ENCODE results near the gene CACNA1C.

Gene CACNA1C

GRCh38 chr12:2355198-2355597 lies 302.4 kb downstream of the CACNA1C start:
- DNase-seq (ENCODE audit: low read depth in 4 of 4, low spot score in 1 of 4), result no peak

DNA sequence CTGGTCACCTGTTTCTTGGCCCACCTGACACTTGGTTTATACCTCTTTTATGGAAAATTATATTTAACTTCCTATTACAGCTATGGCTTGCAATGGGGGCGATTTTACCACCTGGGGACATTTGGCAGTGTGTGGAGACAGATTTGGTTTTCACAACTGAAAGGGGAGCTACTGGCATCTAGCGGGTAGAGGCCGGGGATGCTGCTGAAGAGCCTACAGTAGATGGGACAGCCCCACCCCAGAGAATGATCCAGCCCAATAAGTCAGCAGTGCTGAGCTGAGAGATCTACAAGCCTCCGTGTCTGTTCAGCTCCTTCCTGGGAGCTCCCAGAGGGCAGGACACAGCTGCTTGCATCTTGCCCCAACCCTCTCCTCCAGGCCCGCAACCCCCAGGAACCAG lies 302.8 kb downstream of the CACNA1C start:
- no peak for DNase-seq (ENCODE audit: low read depth in 4 of 4, low spot score in 1 of 4)

GRCh38 chr12:2356601-2357125 lies 303.9 kb downstream of the CACNA1C start:
- DNase-seq (ENCODE audit: low read depth in 4 of 4, low spot score in 1 of 4), result no peak

DNA sequence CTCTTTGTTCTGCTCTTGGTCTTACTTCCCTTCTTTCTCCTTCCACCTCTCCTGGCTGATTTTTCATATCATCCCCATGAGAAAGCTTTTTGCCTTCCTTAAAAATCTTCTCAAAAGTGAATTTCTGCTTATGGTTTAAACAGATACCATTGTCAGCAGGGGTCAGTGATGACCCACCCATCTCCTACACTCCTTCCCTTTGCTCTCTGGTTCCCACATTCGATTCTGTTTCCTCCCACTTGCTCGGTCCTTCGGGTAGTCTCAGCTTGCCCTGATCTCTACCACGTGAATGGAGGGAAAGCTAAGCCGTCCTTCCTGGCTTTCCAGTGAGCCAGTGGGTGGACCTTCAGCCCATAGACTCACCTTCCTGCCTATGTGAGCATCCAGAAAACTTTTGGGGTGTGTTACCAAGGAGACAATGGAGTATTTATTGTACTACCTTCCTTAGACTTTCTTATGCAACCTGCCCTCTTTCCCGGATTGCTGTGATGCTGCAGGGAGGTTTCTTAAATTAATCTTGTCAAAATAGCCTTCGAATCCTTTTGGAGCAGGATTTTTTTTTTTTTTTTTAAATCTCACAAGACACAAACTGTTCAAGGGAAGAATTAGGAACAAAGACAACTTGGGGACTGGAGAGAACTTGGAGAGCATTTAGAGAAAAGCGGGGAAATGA lies 306.3 kb downstream of the CACNA1C start:
- no peak for DNase-seq (ENCODE audit: low read depth in 4 of 4, low spot score in 1 of 4)

DNA sequence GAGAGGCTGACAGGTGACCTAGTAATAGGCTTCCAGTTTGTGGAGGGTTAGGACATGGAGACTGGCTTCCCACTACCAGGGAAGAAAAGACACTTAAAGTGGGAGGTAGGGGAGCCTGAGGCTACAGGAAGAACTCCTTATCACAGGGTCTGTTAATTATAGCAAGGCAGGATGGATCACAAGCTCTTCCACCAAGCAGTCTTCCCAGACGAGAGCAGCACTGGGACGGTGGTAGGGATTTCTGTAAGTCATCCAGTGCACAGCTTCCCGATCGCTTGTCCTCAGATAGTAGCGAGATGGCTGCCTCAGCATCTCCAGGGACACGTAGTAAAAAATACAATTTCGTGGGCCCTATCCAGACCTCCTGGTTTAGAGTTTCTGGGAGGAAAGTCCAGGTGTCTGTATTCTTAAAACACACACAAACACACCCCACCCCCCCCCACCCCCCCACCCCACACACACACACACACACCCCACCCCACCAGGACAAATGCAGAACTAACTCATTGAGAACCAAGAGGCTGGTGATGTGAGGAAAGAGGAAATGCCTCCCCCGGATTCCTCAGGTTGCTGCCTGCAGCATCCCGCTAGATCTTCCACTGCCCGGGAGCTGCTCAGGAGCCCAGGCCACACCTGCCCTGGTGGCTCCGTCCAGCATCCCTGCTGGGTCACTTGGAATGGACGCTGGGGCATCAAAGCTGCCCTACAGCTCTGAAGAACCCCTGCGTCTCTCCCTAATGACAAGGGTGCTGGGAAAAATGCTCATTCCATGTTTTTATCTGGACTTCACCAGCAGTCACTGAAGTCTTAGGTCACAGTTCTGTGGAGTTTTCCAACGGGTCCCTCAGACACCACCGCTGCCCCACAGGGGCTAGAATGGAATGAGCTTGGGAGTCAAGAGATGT lies 307.2 kb downstream of the CACNA1C start:
- DNase-seq (ENCODE audit: low read depth in 4 of 4, low spot score in 1 of 4), result no peak

- DNase-seq (ENCODE audit: low read depth in 4 of 4, low spot score in 1 of 4), result no peak
Observed at GRCh38 chr12:2360630-2361170, 307.9 kb downstream of the CACNA1C start.

GRCh38 chr12:2363836-2364609 lies 311.2 kb downstream of the CACNA1C start:
- DNase-seq (ENCODE audit: low read depth in 4 of 4, low spot score in 1 of 4), result no peak

- no peak for DNase-seq (ENCODE audit: low read depth in 4 of 4, low spot score in 1 of 4)
Observed at GRCh38 chr12:2364631-2365051, 311.9 kb downstream of the CACNA1C start.

GRCh38 chr12:2366711-2367110 lies 313.9 kb downstream of the CACNA1C start:
- no peak for DNase-seq (ENCODE audit: low read depth in 4 of 4, low spot score in 1 of 4)

DNA sequence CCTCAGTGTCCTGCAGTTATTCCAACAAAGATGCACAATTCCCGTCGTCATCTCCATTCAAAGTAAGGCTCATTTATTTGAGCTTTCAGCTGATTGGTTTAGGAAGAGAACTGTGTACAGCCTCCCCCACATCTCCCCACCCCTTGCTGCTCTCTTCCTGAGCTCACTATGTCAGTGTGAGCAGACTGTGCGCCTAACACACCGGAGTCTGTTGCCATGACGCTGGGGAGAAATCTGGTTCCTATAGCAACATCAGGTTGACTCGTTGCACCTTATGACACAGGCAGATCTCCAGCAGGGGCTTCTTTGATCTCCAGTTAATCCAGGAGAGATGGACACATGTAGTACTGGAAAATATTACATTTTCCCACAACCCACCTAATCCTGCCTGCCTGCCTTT lies 319.4 kb downstream of the CACNA1C start:
- no peak for DNase-seq (ENCODE audit: low read depth in 4 of 4, low spot score in 1 of 4)

DNA sequence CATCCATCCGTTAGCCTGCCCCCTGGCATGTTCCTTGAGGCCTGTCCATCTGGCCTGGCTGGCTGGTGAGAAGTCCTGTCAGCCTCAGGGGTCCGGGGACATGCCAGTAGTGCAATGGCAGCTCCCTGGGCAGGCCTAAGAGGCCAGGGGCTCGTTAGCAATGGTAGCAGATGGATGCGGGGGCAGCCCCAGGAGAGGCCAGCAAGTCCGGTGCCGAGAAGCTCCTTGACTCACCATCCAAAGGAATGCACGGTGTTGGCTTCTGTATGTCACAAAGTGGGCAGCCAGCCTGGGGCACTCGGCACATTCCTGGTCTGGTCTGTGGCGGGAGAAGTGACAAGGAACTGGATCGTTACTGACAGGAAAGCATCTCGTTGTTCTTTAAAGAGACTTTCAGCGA lies 319.9 kb downstream of the CACNA1C start:
- no peak for DNase-seq (ENCODE audit: low read depth in 4 of 4, low spot score in 1 of 4)

GRCh38 chr12:2373307-2373706 lies 320.5 kb downstream of the CACNA1C start:
- no peak for DNase-seq (ENCODE audit: low read depth in 4 of 4, low spot score in 1 of 4)

DNA sequence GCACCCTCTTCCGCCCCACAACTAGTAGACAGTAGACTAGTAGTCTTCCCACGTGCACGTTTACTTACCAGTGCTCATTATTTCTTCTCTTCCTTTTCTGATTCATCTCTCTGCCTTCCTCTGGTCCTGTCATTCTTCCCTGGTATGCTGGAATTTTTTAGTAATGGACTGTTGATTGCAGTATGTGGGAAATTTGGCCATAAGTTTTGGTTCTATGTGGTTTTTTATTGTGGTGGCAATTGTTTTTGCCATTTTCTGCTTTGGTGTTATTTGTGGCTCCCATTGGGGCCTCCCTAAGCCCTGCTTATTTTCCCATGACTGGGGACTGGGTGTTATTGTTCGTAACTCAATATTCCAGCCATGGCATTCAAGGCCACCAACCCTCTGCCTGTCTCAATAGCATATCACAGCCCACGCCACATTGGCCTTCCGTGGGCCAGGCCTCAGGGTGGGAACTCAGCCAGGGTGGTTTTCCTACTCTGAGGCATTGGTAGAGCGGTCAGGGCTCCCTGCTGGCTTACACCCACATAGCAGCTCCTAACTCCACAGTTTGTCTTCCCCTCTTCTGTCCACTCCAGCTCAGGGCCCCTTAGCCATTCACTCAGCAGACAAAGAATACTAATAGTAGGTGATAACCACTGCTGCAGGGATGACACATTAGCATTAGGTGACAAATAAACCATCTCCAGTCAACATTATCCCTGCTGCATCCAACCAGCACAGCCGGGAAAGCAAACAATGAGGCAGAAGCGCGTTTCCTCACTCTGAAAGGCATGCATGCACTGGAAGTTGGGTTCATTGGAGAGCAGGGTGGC lies 321.5 kb downstream of the CACNA1C start:
- DNase-seq (ENCODE audit: low read depth in 4 of 4, low spot score in 1 of 4), result no peak

GRCh38 chr12:2375871-2376270 lies 323.1 kb downstream of the CACNA1C start:
- no peak for DNase-seq (ENCODE audit: low read depth in 4 of 4, low spot score in 1 of 4)

DNA sequence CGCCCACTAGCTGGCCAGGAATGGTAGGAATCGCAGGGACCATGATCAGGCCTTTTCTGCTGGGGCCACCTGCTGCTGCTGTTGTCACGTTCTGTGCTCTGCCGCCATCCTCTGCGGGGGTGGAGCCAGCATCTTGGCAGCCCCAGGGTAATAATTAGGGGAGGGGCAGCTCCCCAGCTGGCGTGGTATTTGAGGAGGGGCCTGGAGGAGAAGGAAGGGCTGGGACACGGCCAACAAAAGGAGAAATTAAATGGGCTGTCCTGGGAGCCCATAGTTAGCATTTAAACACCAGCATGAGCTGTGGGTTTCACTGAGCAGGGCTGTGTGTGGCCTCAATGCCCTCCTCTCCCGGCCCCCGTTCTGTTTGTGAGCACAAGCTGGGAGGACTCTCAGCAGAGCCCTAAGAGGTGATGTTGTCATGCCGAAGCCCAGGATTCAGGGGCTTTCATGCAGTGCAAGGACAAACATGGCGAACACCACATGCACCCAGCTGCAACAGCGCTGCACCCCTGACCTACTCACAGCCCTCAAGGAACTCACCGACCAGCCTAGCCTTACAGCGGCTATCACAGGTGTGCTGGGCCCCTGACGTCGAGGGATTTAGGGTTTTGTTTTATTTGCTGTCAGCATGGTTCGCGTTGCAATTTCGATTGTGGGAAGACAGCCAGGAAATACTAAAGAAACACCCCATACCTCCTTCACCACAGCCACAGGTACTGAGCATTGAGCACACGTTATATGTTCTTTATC lies 324.3 kb downstream of the CACNA1C start:
- DNase-seq (ENCODE audit: low read depth in 4 of 4, low spot score in 1 of 4), result no peak

DNA sequence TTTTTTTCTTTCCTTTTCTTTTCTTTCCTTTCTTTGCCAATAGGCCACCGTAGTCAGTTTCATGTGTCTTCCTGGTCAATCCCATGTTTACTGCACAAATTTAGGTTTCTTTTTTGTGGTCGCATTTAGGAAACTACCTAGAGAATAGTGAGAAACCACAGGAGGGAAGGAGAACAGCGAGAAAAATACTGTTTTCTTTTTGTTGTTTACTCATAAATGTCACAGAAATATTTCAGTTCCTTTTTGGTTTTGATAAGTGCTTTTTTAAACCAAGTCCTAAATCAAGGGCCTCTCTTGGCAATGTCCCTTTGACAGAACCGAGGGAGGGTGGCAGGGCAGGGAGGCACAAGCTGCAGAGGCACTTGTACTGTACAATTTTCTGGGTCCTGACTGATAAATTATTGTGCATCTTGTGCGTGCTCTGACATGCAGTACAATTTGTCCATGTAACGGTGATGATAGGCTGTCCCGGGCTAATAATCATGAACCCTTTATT lies 326.1 kb downstream of the CACNA1C start:
- DNase-seq (ENCODE audit: low read depth in 4 of 4, low spot score in 1 of 4), result no peak

DNA sequence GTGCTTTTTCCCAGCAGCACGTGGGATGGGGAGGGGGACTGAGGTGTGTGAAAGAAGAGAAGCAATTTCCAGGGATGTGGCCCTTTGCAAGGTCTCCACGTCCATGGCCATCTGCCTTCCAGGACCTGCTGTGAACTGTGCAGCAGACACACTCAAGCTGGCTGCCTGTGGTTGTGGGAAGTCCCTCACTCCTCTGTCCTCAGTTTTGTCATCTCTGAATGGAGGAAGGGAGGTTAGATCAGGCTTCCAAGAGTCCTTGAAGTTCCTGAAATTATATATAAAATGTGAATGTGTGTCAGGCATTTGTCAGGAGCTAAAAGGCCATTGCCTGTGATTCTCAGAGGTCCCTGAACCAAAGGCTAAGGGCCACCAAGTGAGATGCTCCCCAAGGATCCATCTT lies 328.2 kb downstream of the CACNA1C start:
- no peak for DNase-seq (ENCODE audit: low read depth in 4 of 4, low spot score in 1 of 4)

DNA sequence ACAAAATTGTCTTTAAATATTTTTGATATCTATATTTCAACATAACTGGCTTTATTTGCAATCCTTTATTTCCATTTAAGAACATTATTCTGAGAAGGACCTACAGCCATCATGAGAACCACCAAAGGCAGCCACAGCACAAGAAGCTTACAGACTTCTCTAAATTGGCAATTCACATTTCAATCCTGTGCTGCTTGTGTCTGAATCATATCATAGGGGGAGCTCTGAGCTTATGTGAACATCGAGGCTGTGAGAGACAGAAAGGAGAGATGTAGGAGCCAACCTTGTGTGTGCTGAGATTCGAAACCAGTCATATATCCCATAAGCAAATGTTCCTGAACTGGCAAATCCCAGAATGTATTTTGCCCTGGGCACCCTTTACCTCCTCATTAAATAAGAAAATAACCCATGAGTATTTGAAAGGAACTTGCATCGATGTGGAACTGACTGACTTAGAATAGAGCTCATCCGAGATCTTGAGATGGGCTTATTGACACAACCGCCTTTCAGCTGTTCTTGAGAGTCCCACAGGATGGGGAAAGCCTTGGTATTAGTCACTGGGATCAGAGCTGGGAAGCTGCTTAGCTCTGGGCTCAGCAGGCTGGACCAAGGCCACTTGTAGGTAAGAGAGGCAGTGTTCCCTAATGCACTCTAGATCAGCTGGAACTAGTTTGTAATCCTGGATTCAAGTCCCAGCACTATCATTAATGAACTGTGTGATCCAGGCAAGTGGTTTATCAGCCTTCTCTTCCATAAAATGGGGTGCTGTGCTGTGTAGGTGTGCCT lies 329.8 kb downstream of the CACNA1C start:
- no peak for DNase-seq (ENCODE audit: low read depth in 4 of 4, low spot score in 1 of 4)

All from stimulated activated CD4-positive, alpha-beta T cell treated with anti-CD3 and anti-CD28 coated beads, Interleukin-1b, Interleukin-23, amount 100 ng/mL, for 24 hours (primary cell).